GM19328 (cell line): ENCODE measurements around the gene SERHL2.
"Not testable (repeated sequence)": the region's sequence is repeated elsewhere in the genome, so short reads cannot be mapped to it uniquely, and the experiment has no call there.

ENCODE experiments used
- ATAC-seq: cut with Tn5 transposase; IDR thresholded peaks from one replicate; pipeline ENCODE4 v1.9.1; 2021; ENCODE audit warnings: mild to moderate bottlenecking, moderate library complexity; ENCODE audit not compliant: unreplicated experiment

Gene SERHL2, protein sequence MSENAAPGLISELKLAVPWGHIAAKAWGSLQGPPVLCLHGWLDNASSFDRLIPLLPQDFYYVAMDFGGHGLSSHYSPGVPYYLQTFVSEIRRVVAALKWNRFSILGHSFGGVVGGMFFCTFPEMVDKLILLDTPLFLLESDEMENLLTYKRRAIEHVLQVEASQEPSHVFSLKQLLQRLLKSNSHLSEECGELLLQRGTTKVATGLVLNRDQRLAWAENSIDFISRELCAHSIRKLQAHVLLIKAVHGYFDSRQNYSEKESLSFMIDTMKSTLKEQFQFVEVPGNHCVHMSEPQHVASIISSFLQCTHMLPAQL

GRCh38 chr22:42553475-42554361, at the start of gene SERHL2:
Gene SERHL2, plus strand, starts transcription at chr22:42553956. Its CDS starts 65 bp downstream, at chr22:42554021.
- ATAC-seq: no peak

GRCh38 chr22:42508327-42508974, 45.3 kb upstream of the SERHL2 start:
- ATAC-seq: not testable (repeated sequence)

DNA sequence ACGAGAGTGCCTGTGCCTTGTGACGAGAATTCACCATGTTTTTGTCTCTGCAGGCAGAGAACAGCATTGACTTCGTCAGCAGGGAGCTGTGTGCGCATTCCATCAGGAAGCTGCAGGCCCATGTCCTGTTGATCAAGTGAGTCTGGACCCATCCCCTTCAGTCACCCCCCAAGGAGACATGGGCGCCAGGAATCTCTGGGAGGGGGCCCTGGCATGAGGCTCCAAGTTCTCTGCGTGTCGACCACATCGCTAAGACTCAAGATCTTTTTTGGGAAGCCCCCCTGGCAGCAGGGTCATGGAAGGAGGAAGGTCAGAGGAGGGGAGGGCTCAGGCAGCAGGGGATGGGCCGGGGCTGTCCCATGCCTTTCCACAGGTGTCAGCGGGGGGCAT, 44.8 kb upstream of the SERHL2 start:
- not testable (repeated sequence) for ATAC-seq

DNA sequence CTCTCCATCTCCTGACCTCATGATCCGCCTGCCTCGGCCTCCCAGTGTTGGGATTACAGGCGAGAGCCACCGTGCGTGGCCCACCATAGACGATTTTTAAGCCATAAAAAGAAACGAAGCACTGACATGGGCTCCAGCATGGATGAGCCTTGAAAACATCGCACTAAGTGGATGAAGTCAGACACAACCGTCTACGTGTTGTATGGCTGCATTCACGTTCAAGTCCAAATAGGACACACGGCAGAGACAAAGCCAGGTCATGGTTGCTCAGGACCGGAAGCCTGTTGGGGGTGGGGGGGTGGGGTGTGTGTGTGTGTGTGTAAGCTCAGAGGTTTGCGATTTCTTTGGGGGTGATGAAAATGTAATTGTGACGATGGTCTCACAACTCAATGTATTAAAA, 44.2 kb upstream of the SERHL2 start:
- ATAC-seq: no peak

- ATAC-seq: no peak
Measured at GRCh38 chr22:42511401-42511891, 42.3 kb upstream of the SERHL2 start.

DNA sequence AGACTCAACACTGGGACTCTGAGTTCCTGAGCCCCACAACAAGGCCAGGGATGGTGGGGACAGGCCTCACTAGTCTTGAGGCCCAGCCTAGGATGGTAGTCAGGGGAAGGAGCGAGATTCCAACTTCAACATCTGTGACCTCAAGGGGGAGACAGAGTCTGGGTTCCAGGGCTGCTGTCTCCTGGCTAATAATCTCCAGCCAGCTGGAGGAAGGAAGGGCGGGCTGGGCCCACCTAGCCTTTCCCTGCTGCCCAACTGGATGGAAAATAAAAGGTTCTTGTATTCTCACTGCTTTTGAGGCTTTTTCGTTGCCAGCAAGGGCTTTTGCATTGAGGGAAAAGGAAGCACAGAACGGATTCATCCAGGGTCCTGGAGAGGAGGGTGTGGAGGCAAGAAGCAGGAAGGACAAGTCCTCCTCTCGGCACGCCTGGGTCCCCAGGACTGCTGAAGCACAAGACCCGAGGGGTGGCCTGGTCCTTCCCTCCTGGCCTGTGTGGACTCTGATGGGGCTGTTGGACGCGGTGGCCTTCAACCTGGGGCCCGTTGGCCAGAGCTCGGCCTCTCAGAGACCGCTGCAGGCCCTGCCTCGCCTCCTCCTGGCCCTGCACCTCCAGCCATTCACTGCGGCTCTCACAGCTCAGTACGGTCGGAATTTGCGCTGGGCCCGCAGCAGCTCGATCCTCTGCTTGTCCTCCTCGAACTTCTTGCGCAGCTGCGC, 41.3 kb upstream of the SERHL2 start:
- not testable (repeated sequence) for ATAC-seq

- not testable (repeated sequence) for ATAC-seq
Measured at GRCh38 chr22:42514331-42514730, 39.4 kb upstream of the SERHL2 start.

- not testable (repeated sequence) for ATAC-seq
Measured at GRCh38 chr22:42515304-42515703, 38.5 kb upstream of the SERHL2 start.

DNA sequence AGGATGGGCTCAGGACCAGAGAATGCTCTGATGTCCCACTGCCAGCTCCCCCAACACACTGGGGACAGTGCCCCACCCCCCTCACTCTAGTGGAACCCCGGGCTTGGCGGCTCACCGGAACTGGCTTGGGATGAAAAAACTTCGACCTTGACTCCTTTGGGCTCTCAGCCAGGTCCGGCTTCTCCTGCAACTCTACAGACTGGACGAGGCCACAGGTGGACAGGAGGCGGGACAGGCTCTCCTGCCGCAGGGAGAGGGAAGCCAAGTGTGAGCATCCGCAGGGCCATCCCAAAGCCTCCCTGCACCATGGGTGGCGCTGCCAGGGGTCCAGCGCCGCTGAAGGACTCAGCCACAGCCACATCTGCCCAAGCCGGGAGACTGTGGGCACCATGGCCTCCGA, 37.9 kb upstream of the SERHL2 start:
- ATAC-seq: no peak

GRCh38 chr22:42517103-42517502, 36.7 kb upstream of the SERHL2 start:
- not testable (repeated sequence) for ATAC-seq

DNA sequence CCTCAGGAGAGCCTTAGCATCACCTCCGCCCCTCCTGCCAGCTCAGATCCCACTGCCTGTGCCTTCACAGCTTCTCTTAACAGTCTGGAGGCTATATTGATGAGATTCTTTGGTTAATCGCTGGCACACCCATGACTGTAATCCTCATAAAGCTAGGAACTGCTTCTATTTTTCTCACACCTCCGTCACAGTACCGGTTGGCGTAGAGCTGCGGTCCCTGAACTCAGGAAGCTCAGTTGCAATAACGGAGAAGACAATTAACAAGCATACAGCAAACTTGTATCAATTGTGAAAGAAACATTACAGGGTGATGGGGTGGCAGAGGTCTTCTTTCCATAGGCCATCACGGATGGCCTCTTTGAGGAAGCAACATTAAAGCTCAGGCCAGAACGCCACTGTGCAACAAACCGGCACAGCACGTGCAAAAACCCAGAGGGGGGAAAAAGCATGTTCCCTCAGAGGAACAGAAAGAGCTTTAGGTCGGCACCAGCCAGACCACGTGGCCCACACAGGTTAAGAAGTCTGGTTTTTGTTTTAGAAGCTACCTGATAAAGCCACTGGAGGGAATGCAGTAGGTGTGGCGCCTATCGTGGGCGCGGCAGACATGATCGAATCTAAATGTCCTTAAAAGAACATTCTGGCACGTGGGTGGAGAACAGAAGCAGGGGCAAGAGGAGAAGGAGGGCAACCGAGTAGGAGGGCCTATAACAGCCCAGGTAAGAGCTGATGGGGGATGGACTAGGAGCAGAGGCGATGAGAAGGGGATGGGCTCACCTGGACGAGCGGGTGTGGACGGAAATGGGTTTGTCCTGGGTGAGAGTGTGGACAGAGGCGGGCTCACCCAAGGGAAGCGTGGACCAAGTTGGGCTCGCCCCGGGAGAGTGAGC, 34.9 kb upstream of the SERHL2 start:
- ATAC-seq: not testable (repeated sequence)

- peak; percentile 65 for ATAC-seq
Measured at GRCh38 chr22:42519525-42520401, 34.0 kb upstream of the SERHL2 start, which contains the start of gene RRP7A. Gene RRP7A, minus strand, starts transcription at chr22:42519796. Its CDS starts 10 bp downstream, at chr22:42519786.

DNA sequence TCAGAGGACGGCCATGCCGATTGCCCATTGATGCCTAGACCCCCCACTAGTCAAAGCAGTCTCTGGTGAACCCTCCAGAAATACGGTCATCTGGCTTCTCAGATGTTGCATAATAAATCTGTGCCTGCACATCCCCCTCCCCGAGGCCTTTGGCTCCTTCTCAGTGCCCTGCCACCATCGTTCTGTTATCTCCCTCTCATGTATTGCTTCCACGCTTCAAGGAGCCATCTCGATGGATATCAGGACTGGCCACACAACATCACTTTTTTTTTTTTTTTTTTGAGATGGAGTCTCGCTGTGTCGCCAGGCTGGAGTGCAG, 32.6 kb upstream of the SERHL2 start:
- ATAC-seq: no peak

GRCh38 chr22:42522546-42522945, 31.2 kb upstream of the SERHL2 start:
- ATAC-seq: no peak

DNA sequence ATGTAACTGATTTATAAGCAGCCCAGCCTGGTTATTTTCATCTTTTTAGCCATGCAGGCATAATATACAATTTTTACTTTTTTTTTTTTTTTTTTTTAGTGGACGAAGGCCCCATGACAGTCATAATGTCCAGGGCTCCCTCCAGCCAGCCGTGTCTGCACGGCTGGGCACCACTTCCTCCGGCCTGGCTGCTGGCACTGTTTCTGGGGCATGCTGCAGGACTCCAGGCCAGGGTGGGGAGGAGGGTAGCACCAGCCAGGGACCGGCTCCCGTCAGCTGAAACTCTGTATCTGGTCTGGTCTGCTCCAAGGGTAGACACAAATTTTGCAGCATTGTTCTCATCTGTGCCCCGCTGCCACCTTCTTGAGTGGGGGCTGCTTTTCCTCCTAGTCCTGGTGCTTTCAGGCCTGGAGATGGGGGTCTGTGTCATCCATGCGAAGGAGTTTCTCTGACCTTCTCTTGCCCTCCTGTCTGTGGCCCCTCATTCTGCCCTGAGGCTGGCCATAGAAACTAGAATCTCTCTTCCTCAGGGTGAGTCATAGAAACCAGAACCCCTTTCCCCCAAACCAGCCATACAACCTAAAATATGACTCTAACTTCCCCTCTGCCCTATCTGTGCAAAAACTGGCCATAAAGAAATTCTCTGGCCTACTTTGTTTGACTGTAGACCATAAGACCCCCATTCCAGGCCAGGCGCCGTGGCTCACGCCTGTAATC, 25.0 kb upstream of the SERHL2 start:
- no peak for ATAC-seq

- ATAC-seq: not testable (repeated sequence)
Measured at GRCh38 chr22:42529435-42529834, 24.3 kb upstream of the SERHL2 start.

GRCh38 chr22:42531401-42532084, 22.2 kb upstream of the SERHL2 start:
- ATAC-seq: not testable (repeated sequence)

- no peak for ATAC-seq
Measured at GRCh38 chr22:42533638-42533977, 20.1 kb upstream of the SERHL2 start.
